ENCODE data around the gene NPEPL1. TPM values are rescaled to one million over a fixed set of nuclear protein-coding genes. Genes with fewer than 3 reads are reported as not detected.

NPEPL1 gene
- total and polyA plus RNA-seq, 10 of the 15 experiments (the other 5 are each of a cell fraction or from before 2014, with no cell fraction given) = 0.08 to 21.3 (median 10.2) TPM

DNA sequence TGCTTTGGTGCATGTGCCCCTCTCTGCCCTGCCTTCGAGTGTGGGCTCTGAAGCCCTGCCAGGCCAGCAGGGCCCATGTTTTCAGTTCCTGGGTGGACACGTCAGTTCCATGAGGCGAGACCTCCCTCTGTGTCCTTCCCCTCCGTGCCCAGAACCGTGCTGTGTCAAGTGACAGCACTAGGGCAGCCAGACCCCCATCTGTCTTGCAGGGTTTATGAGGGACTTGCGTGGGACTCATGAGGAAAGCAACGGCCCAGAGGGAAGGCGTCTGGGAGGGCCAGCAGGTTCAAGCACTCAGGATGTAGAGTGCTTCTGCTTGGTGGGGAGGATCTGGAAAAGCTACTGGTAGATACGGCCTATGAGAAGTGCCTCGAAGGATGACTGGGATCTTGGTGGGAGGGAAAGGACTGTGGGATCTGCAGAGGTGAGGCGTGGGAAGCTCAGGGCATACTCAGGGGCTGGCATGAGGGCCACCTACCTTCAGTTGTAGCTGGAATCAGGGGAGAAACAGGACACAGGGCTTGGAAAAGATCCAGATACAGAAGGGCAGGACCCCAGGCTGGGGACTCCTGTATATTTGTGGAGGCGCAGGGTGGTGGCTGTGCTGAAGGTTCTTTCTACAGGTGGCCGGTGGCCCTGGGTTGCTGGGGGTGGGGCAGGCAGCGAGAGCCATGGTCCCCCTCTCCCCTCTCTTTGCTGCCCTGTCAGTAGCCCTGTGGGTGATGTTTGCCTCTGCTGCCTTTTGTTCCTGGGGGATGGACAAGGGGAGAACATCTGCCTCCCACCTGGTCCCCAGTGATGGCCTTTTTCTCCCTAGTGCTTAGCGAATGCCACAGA is 5.5 kb downstream of the NPEPL1 start (continued):
- TF ChIP-seq, protein P1, sequence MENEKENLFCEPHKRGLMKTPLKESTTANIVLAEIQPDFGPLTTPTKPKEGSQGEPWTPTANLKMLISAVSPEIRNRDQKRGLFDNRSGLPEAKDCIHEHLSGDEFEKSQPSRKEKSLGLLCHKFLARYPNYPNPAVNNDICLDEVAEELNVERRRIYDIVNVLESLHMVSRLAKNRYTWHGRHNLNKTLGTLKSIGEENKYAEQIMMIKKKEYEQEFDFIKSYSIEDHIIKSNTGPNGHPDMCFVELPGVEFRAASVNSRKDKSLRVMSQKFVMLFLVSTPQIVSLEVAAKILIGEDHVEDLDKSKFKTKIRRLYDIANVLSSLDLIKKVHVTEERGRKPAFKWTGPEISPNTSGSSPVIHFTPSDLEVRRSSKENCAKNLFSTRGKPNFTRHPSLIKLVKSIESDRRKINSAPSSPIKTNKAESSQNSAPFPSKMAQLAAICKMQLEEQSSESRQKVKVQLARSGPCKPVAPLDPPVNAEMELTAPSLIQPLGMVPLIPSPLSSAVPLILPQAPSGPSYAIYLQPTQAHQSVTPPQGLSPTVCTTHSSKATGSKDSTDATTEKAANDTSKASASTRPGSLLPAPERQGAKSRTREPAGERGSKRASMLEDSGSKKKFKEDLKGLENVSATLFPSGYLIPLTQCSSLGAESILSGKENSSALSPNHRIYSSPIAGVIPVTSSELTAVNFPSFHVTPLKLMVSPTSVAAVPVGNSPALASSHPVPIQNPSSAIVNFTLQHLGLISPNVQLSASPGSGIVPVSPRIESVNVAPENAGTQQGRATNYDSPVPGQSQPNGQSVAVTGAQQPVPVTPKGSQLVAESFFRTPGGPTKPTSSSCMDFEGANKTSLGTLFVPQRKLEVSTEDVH (IDR thresholded peaks at IDR 0.05; ENCODE audit: low read depth, partially characterized antibody) = no peak
- TF ChIP-seq SP1 (IDR thresholded peaks at IDR 0.05; ENCODE audit: low read depth, low read length) (no peak), CHD2 (IDR thresholded peaks at IDR 0.05; ENCODE audit: borderline replicate concordance, low read depth, low read length) (no peak), RELA (IDR thresholded peaks at IDR 0.05; ENCODE audit: borderline replicate concordance, partially characterized antibody) (no peak), BHLHE40 (IDR thresholded peaks at IDR 0.05; ENCODE audit: borderline replicate concordance in 1 of 2, low read depth in 2 of 2, low read length in 1 of 2) (no peak), ESRRA (IDR thresholded peaks at IDR 0.05; ENCODE audit: low read length) (no peak), EGR1 (IDR thresholded peaks at IDR 0.05; ENCODE audit: borderline replicate concordance in 1 of 2, low read depth in 2 of 2, low read length in 2 of 2) (no peak), SMAD1 (IDR thresholded peaks at IDR 0.05; ENCODE audit: low read depth, partially characterized antibody) (no peak), SREBF2 (IDR thresholded peaks at IDR 0.05; ENCODE audit: low read length) (no peak), SUZ12 (IDR thresholded peaks at IDR 0.05; ENCODE audit: unreplicated experiment) (no peak)
- TF ChIP-seq, protein P2, sequence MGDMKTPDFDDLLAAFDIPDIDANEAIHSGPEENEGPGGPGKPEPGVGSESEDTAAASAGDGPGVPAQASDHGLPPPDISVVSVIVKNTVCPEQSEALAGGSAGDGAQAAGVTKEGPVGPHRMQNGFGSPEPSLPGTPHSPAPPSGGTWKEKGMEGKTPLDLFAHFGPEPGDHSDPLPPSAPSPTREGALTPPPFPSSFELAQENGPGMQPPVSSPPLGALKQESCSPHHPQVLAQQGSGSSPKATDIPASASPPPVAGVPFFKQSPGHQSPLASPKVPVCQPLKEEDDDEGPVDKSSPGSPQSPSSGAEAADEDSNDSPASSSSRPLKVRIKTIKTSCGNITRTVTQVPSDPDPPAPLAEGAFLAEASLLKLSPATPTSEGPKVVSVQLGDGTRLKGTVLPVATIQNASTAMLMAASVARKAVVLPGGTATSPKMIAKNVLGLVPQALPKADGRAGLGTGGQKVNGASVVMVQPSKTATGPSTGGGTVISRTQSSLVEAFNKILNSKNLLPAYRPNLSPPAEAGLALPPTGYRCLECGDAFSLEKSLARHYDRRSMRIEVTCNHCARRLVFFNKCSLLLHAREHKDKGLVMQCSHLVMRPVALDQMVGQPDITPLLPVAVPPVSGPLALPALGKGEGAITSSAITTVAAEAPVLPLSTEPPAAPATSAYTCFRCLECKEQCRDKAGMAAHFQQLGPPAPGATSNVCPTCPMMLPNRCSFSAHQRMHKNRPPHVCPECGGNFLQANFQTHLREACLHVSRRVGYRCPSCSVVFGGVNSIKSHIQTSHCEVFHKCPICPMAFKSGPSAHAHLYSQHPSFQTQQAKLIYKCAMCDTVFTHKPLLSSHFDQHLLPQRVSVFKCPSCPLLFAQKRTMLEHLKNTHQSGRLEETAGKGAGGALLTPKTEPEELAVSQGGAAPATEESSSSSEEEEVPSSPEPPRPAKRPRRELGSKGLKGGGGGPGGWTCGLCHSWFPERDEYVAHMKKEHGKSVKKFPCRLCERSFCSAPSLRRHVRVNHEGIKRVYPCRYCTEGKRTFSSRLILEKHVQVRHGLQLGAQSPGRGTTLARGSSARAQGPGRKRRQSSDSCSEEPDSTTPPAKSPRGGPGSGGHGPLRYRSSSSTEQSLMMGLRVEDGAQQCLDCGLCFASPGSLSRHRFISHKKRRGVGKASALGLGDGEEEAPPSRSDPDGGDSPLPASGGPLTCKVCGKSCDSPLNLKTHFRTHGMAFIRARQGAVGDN (IDR thresholded peaks at IDR 0.05) = no peak

All from GM12878 (cell line).